GM19467 (cell line): Measurements from ENCODE around the gene LGMN.

Source experiments
- ATAC-seq: cut with Tn5 transposase; IDR thresholded peaks from one replicate; pipeline ENCODE4 v1.9.1; 2021; ENCODE audit warnings: mild to moderate bottlenecking, moderate library complexity; ENCODE audit not compliant: unreplicated experiment

LGMN gene

DNA sequence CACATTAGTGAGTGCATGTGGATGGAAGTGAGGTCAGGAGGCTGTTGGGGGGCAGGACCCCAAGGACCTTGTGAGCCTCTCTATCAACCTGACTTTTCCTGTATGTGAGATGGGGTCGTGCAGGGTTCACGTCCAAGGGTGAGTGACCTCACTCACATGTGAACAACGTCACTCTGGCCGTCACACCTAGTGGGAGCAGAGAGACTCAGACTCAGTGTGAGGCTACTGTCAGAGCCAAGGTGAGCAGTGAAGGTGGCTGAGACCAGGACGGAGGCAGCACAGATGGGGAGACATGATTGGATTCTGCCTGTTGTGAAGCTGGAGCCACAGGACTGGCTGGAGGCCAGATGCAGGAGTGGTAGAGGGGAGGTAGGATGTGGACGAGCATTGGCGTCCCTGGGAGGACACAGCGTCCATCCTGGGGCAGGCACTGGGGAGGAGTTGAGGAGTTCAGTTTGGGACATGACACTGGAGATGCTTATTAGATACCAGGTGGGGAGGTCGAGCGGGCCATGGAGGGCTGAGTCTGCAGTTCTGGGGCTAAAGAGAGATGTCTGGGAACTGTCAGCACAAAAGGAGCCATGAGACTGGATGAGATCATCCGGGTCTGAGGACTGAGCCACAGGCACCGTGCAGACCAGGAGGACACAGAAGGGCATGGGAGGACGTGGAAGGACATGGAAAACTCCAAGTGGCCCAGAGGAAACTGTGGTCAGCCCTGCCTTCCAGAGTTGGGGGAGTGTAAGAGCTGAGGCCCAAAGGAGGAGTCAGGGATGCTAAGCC is 92.8 kb downstream of the LGMN start:
- ATAC-seq = no peak

DNA sequence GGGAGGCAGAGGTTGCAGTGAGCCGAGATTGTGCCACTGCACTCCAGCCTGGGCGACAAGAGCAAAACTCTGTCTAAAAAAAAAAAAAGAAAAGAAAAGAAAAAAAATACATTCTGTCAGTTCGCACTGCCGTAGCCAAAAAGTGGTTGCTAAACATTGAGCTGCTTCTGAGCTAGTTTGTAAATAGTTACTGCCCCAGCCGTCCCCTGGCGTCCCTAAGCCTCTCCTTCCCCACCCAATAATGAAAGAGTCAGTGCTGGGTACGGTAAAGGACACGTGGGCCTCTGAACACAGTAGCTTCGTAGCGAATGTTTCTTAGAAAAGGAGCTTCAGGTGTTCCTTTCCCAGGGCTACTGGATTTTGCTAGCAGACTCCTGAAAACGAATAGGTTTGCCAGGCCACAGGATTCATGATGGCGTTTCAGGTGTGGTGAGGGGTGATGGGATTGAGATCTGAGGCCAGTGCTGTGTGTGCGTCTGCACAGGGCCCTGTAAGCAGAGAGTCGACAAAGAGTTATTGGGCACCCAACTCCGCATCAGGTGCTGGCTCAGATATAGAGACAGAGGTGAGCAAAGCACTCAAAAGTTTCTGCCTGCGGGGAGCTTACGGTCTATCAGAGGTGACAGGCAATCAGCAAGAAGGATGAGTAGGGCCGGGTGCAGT is 94.1 kb downstream of the LGMN start:
- no peak for ATAC-seq
